ENCODE measurements around the gene NBAS.

The NBAS gene

GRCh38 chr2:15591692-15592463 lies 30.7 kb upstream of the NBAS start, which contains the start of gene DDX1:
Gene DDX1 (plus strand): TSS chr2:15591868. CDS start chr2:15591934, 66 bp downstream.
- DNase-seq (ENCODE audit: low read depth in 2 of 3, low spot score in 2 of 3) = peak; percentile 76 to 85 (median 77)

DNA sequence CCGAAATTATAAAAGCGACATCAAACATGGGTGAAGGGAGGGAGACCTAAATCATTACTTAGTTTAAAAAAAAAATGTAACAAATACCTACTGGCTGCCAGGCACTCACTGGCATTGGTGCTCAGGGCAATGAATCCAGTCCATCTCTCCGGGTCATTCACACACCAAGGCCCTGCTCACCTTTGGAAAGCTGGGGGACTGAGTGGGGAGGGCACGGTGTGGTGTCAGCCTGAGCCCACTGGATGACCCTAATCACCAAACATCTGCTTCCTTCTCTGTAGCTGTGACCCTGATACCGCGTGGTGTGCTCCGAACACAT lies 30.2 kb upstream of the NBAS start:
- DNase-seq (ENCODE audit: low read depth in 2 of 3, low spot score in 2 of 3) = no peak

DNA sequence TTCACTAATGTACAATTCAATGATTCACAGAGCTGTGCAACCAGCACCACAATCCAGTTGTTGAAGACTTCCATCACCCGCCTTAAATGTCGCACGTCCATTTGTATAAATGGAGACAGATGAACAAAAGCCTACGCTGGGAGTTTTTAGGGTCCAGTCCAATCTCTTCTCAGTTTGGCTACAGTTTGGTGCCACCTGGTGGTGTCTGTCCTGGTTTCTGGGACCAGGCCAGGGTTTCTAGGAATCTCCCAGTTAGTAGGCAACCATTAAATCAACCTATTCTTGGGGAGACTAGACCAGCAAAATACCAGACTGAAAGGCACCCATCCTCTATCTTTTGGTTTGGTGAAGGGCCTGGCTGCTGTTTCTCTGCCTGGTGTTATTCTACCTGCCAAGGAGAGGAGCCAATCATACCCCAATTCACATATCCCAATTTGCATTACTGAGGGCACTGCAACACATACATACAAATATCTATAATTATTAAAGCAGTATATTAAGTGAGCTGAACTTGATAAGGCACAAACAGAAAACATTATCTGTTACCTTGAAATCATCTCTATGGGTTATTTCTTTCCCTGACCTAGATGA lies 27.3 kb upstream of the NBAS start:
- no peak for DNase-seq (ENCODE audit: low read depth in 2 of 3, low spot score in 2 of 3)

GRCh38 chr2:15584767-15585469 lies 23.8 kb upstream of the NBAS start:
- DNase-seq (ENCODE audit: low read depth in 2 of 3, low spot score in 2 of 3) = no peak

- no peak for DNase-seq (ENCODE audit: low read depth in 2 of 3, low spot score in 2 of 3)
These were observed 23.2 kb upstream of the NBAS start for GRCh38 chr2:15584316-15584715.

- DNase-seq (ENCODE audit: low read depth in 2 of 3, low spot score in 2 of 3) = no peak
These were observed 22.7 kb upstream of the NBAS start for GRCh38 chr2:15583826-15584225.

DNA sequence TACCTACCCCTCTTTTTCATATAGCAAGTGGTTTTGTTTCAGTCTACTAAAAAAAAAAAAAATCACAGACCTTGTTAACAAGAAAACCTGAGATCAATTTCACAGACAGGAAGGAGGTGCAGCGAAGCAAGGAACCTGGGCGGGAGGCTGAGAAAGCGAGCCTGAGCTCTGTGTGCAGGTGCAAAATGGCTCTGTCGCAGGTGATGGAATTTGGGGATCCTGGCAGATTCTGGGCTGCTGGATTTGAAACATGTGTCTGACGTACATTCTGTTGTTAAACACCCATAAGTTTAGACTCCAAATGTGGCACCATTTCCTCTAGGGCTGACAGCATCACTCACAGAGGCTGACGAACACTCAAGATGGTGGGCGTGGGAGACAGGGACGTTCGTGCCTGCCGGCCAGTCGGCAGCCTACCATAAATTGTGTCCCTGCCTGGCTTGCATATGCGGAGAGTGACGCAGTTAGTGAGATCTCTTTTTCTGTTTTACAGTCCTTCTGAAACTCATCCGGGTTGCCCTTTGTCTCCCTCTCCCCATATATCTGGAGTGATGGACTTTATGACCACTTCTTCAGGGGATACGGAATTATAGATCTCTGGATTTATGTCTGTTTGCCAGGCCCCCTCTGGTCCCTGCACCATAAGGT lies 21.7 kb upstream of the NBAS start:
- no peak for DNase-seq (ENCODE audit: low read depth in 2 of 3, low spot score in 2 of 3)

DNA sequence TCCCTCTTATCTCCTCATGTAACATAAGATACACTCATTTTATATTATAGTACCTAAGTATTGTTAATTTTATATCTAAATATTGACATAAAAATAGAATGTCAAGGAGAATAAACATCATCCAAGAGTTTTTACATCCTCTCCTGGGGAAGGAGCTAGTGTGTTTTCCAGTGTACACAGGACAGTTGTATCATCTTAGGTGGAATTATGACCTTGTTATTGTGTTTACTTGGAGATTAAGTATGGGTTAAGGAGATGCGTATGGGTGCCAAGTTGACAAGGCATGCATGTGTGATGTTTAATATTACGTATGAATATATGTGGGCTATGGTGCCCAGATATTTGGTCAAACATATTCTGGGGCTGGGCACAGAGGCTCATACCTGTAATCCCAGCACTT lies 19.3 kb upstream of the NBAS start:
- DNase-seq (ENCODE audit: low read depth in 2 of 3, low spot score in 2 of 3) = no peak

- no peak for DNase-seq (ENCODE audit: low read depth in 2 of 3, low spot score in 2 of 3)
These were observed 18.5 kb upstream of the NBAS start for GRCh38 chr2:15579641-15580040.

GRCh38 chr2:15577071-15577735 lies 16.1 kb upstream of the NBAS start:
- DNase-seq (ENCODE audit: low read depth in 2 of 3, low spot score in 2 of 3) = peak; percentile 47 to 77 (median 75)

DNA sequence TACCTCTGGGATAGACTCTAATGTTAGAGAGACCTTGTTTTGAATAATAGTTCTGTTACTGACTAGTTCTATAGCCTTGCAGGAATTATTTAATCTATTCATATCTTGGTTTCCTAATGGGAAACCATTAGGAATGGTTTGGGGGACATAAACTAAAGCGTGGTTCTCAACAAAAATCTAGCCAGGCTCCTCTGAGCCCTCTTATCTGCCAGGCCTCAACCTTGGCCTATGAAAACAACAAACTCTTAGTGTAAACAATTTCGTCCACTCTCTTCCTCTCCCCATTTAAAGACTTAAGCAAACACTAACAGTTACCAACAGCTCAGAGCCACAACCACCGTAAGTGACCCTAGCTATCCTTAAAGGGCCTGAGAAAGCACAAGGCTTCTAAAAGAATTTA lies 10.6 kb upstream of the NBAS start:
- no peak for DNase-seq (ENCODE audit: low read depth in 2 of 3, low spot score in 2 of 3)

- no peak for DNase-seq (ENCODE audit: low read depth in 2 of 3, low spot score in 2 of 3)
These were observed 9.0 kb upstream of the NBAS start for GRCh38 chr2:15570104-15570503.

DNA sequence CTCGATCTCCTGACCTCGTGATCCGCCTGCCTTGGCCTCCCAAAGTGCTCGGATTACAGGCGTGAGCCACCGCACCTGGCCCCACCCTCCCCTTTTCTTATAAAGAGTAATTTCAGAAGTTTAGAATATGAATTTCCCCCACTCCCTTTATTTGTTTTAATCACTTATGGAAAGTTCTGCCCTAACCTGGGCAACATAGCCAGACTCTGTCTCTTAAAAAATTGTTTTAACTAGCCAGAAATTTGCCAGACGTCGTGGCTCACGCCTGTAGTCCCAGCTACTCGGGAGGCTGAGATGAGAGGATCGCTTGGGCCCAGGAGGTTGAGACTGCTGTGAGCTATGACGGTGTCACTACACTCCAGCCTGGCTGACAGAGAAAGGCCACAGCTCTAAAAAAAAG lies 7.7 kb upstream of the NBAS start:
- no peak for DNase-seq (ENCODE audit: low read depth in 2 of 3, low spot score in 2 of 3)

DNA sequence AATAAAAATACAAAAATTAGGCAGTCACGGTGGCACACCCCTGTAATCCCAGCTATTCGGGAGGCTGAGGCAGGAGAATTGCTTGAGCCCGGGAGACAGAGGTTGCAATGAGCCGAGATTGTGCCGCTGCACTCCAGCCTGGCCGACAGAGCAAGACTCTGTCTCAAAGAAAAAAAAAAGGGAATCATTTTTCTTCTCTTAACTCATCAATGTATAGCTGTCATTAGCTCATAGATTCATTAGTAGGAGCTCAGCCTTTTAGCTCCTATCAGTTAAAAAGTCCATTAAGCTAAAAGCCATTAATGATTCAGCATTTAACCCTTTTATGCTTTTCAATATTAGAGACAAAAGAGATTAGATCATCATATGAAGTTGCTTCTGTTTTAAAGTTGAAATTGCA lies 5.8 kb upstream of the NBAS start:
- DNase-seq (ENCODE audit: low read depth in 2 of 3, low spot score in 2 of 3) = no peak

- no peak for DNase-seq (ENCODE audit: low read depth in 2 of 3, low spot score in 2 of 3)
These were observed 5.0 kb upstream of the NBAS start for GRCh38 chr2:15565994-15566671.

- DNase-seq (ENCODE audit: low read depth in 2 of 3, low spot score in 2 of 3) = no peak
These were observed 4.3 kb upstream of the NBAS start for GRCh38 chr2:15565392-15565791.

GRCh38 chr2:15563227-15564100 lies 2.3 kb upstream of the NBAS start:
- no peak for DNase-seq (ENCODE audit: low read depth in 2 of 3, low spot score in 2 of 3)

- no peak for DNase-seq (ENCODE audit: low read depth in 2 of 3, low spot score in 2 of 3)
These were observed 1.4 kb upstream of the NBAS start for GRCh38 chr2:15562354-15563031.
